Keratinocyte (primary cell): Measurements from ENCODE around the gene TUBA4B. TPM values are rescaled to one million over a fixed set of nuclear protein-coding genes. Genes with fewer than 3 reads are reported as not detected.
A peak's percentile ranks its signal among the peaks of the same experiment; 100 is the strongest.

ENCODE experiments used
- DNase-seq: peaks from one replicate; pipeline ENCODE4 v3.0.0-alpha.2; 2011; ENCODE audit warnings: low read depth, missing footprints, low spot score
- FAIRE-seq: peaks from 2 replicates; lab custom pipeline; 2011; peaks lifted over from hg19 to GRCh38; lab: Jason Lieb, UNC
- H2AFZ ChIP-seq: 2 replicates; pipeline ENCODE4 v1.6.0; 2012; ENCODE audit warnings: low read length, control low read depth, inconsistent platforms; ENCODE audit not compliant: control insufficient read depth
- H3K27ac ChIP-seq: 2 replicates; pipeline ENCODE4 v1.5.1; 2011; ENCODE audit warnings: low read length; ENCODE audit not compliant: control insufficient read depth, insufficient read depth
- H3K27me3 ChIP-seq: 3 replicates; pipeline ENCODE4 v1.6.0; 2011; ENCODE audit warnings: low read length; ENCODE audit not compliant: control insufficient read depth, insufficient read depth; ENCODE audit errors: extremely low read depth
- H3K36me3 ChIP-seq, 2 experiments: 2 replicates in 1 of 2; 3 replicates in 1 of 2; pipeline ENCODE4 v1.5.1; 2011; ENCODE audit warnings: low read length in 2 of 2, mild to moderate bottlenecking in 1 of 2; ENCODE audit not compliant: control insufficient read depth in 2 of 2, insufficient read depth in 2 of 2; ENCODE audit errors: extremely low read depth in 1 of 2
- H3K4me1 ChIP-seq: 3 replicates; pipeline ENCODE4 v1.5.1; 2011; ENCODE audit warnings: low read length; ENCODE audit not compliant: control insufficient read depth, insufficient read depth; ENCODE audit errors: extremely low read depth
- H3K4me2 ChIP-seq: 3 replicates; pipeline ENCODE4 v1.6.0; 2011; ENCODE audit warnings: low read depth, low read length; ENCODE audit not compliant: control insufficient read depth, insufficient read depth; ENCODE audit errors: extremely low read depth
- H3K4me3 ChIP-seq, 3 experiments: fragments of 200-600 bp in 1 of 3; sonication (generic) in 1 of 3; 2 replicates in 2 of 3; 3 replicates in 1 of 3; pipeline ENCODE4 v1.5.1; 2011 to 2016; ENCODE audit warnings: low read length in 3 of 3, mild to moderate bottlenecking in 3 of 3, control low read depth in 2 of 3, inconsistent platforms in 1 of 3, low read depth in 1 of 3, mixed read lengths in 1 of 3, mixed run types in 1 of 3, moderate library complexity in 1 of 3; ENCODE audit not compliant: control insufficient read depth in 2 of 3, insufficient read depth in 2 of 3; ENCODE audit errors: extremely low read depth in 1 of 3
- H3K79me2 ChIP-seq: 2 replicates; pipeline ENCODE4 v1.6.0; 2012; ENCODE audit warnings: low read length; ENCODE audit not compliant: control insufficient read depth, insufficient read depth
- H3K9ac ChIP-seq: 3 replicates; pipeline ENCODE4 v1.6.0; 2011; ENCODE audit warnings: low read length; ENCODE audit not compliant: control insufficient read depth, insufficient read depth; ENCODE audit errors: extremely low read depth
- H3K9me1 ChIP-seq: 3 replicates; pipeline ENCODE4 v1.6.0; 2011; ENCODE audit warnings: low read length; ENCODE audit not compliant: control insufficient read depth, insufficient read depth; ENCODE audit errors: extremely low read depth
- H3K9me3 ChIP-seq: 2 replicates; pipeline ENCODE4 v1.5.1; 2012; ENCODE audit warnings: low read depth, low read length; ENCODE audit not compliant: control insufficient read depth
- H4K20me1 ChIP-seq: 3 replicates; pipeline ENCODE4 v1.6.0; 2011; ENCODE audit warnings: low read length; ENCODE audit not compliant: control insufficient read depth, insufficient read depth; ENCODE audit errors: extremely low read depth
- CTCF ChIP-seq, 3 experiments: IDR thresholded peaks in 1 of 3; conservative IDR thresholded peaks in 1 of 3; optimal IDR thresholded peaks in 1 of 3; 2 replicates in 2 of 3; 3 replicates in 1 of 3; pipeline versions ENCODE3 to v1.5.1; 2011; ENCODE audit warnings: low read length in 3 of 3, mild to moderate bottlenecking in 3 of 3, moderate library complexity in 2 of 3, control low read depth in 1 of 3, inconsistent platforms in 1 of 3; ENCODE audit not compliant: insufficient read depth in 2 of 3; ENCODE audit errors: extremely low read depth in 1 of 3
- EZH2 ChIP-seq: IDR thresholded peaks from one replicate; pipeline ENCODE4 v1.6.1; 2012; ENCODE audit warnings: inconsistent platforms, mild to moderate bottlenecking, low read length, moderate library complexity
- dilution Hi-C: fragments of 300-500 bp; cut with MboI; formaldehyde crosslinking; loops from one replicate; pipeline ENCODE4 v1.7.0; 2020; ENCODE audit warnings: low sequenced_read_pairs; ENCODE audit not compliant: extremely low pct_ligation_motif_present
- polyA plus RNA-seq, 5 experiments: library from polyadenylated mRNA; depleted of rRNA in 3 of 5; stranded (reverse) in 3 of 5; stranded (forward) in 1 of 5; unstranded in 1 of 5; fragments of >200 nt; gene quantifications; 1 replicate in 1 of 5; 2 replicates in 3 of 5; 3 replicates in 1 of 5; pipeline versions ENCODE4 v1.2.1 to v1.2.3, GENCODE V29; 2011 to 2012; ENCODE audit warnings: missing spikeins in 2 of 5, low read depth in 1 of 5, low replicate concordance in 1 of 5

The TUBA4B gene
- polyA plus RNA-seq, 1 donor (not counting 4 experiments of a cell fraction or from before 2014, with no cell fraction given), result not detected

- Histone ChIP-seq H3K9me1 (peaks cover 3% of the 10 kb centered on the region), H3K9ac (peak overlapping the region; percentile 94), H3K4me1 (peaks cover 19% of the 10 kb centered on the region), H4K20me1 (no peaks in the 10 kb centered on the region), H3K36me3 (peaks cover 29 to 43% of the 10 kb centered on the region in 2 experiments), H3K79me2 (peaks cover 35% of the 10 kb centered on the region), H2AFZ (peak overlapping the region; percentile 30), H3K27ac (peak overlapping the region; percentile 91), H3K4me2 (peak overlapping the region; percentile 99), H3K27me3 (no peaks in the 10 kb centered on the region), H3K4me3 (peak overlapping the region; percentile 74 to 97 (median 90)), H3K9me3 (no peaks in the 10 kb centered on the region)
- FAIRE-seq (no peak), DNase-seq (no peak)
- TF ChIP-seq CTCF (optimal IDR thresholded peaks at IDR 0.05 in 1 of 3, IDR thresholded peaks at IDR 0.05 in 1 of 3, conservative IDR thresholded peaks at IDR 0.05 in 1 of 3; ENCODE audit: extremely low read depth in 1 of 3, insufficient read depth in 2 of 3, low read length in 3 of 3), result no peak
- no peak for TF ChIP-seq EZH2
- dilution Hi-C loops, result no loop called here
Observed at GRCh38 chr2:219228911-219229304, 24.1 kb upstream of the TUBA4B start.

DNA sequence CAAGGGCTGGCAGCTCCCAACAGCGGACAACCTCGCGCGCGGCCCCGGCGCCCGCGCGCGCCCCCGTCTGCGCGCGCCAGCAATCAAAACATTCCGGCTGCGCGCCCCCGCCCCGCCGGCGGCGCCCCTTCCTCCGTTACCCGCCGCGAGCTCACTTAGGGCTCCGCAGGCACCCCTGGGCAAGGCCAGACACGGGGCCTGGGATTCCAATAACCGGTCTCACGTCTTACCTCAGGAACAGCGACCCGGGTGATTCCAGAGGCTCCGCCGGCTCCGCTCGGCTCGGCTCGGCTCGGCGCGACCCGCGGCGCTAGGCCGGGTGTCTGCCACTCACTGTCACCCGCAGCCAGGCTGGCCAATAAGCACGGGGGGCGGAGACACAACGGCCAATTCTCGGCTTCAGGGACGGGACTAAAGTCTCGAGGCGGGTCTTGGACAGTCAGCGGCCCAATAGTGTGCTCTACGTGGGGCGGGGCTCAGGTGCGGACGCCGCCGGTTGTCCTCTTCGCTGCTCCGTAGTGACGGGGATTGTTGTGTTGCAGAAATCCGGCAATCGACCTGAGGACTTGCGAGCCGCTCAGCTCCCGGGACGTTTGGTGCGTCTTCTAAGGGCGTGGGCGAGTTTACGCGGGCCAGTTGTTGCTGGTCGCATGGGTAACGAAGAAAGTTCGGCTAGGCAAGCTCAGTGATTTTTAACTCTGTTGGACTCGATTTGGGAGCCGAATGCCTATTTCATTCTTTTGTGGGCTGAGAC is 23.6 kb upstream of the TUBA4B start, which contains the start of the genes ANKZF1 and ATG9A:
ANKZF1 (plus strand) TSS at position 502 of the 754 bp plus-strand sequence. CDS start 452 bp downstream, outside the sequence.
ATG9A (minus strand) TSS at position 332 of the 754 bp plus-strand sequence. CDS start 1,612 bp downstream, outside the sequence.
- H3K36me3 ChIP-seq, result peaks cover 28 to 42% of the 10 kb centered on the region in 2 experiments
- H3K4me1 ChIP-seq, result peaks cover 19% of the 10 kb centered on the region
- H3K27me3 ChIP-seq, result no peaks in the 10 kb centered on the region
- no peaks in the 10 kb centered on the region for H3K9me3 ChIP-seq
- peak within 1 kb of the TSS; percentile 94 for H3K9ac ChIP-seq
- H4K20me1 ChIP-seq, result no peaks in the 10 kb centered on the region
- DNase-seq (peak; percentile 89), FAIRE-seq (peak; percentile 64)
- TF ChIP-seq CTCF (optimal IDR thresholded peaks at IDR 0.05 in 1 of 3, IDR thresholded peaks at IDR 0.05 in 1 of 3, conservative IDR thresholded peaks at IDR 0.05 in 1 of 3; ENCODE audit: extremely low read depth in 1 of 3, insufficient read depth in 2 of 3, low read length in 3 of 3) (no peak), EZH2 (no peak)
- peak within 1 kb of the TSS; percentile 99 for H3K4me2 ChIP-seq
- peak within 1 kb of the TSS; percentile 74 to 97 (median 90) for H3K4me3 ChIP-seq
- peak within 1 kb of the TSS; percentile 76 for H2AFZ ChIP-seq
- peaks cover 3% of the 10 kb centered on the region for H3K9me1 ChIP-seq
- peak within 1 kb of the TSS; percentile 91 for H3K27ac ChIP-seq
- peaks cover 35% of the 10 kb centered on the region for H3K79me2 ChIP-seq
- dilution Hi-C loops, result no loop called here
